HS-27A (cell line): ENCODE measurements around the gene CHD9.
"Not testable (repeated sequence)": the region's sequence is repeated elsewhere in the genome, so short reads cannot be mapped to it uniquely, and the experiment has no call there.

Experiments
- DNase-seq: peaks from one replicate; pipeline ENCODE4 v3.0.0-alpha.2; 2012; ENCODE audit warnings: low read depth, missing footprints

CHD9 gene

GRCh38 chr16:53281859-53282258, 227.1 kb downstream of the CHD9 start:
- no peak for DNase-seq

GRCh38 chr16:53282328-53282727, 227.5 kb downstream of the CHD9 start:
- no peak for DNase-seq

- peak; percentile 24 for DNase-seq
Measured at GRCh38 chr16:53282975-53283946, 228.5 kb downstream of the CHD9 start.

- no peak for DNase-seq
Measured at GRCh38 chr16:53285236-53285635, 230.4 kb downstream of the CHD9 start.

GRCh38 chr16:53290520-53290919, 235.7 kb downstream of the CHD9 start:
- DNase-seq, result no peak

GRCh38 chr16:53291757-53292392, 237.1 kb downstream of the CHD9 start:
- DNase-seq, result no peak

GRCh38 chr16:53297477-53297876, 242.7 kb downstream of the CHD9 start:
- DNase-seq, result no peak

- DNase-seq, result no peak
Measured at GRCh38 chr16:53304334-53304733, 249.5 kb downstream of the CHD9 start.

GRCh38 chr16:53305743-53306142, 251.0 kb downstream of the CHD9 start:
- no peak for DNase-seq

- DNase-seq, result no peak
Measured at GRCh38 chr16:53309457-53309856, 254.7 kb downstream of the CHD9 start.

- DNase-seq, result no peak
Measured at GRCh38 chr16:53320992-53321391, 266.2 kb downstream of the CHD9 start.

GRCh38 chr16:53323924-53324323, 269.1 kb downstream of the CHD9 start:
- no peak for DNase-seq

GRCh38 chr16:53330991-53331390, 276.2 kb downstream of the CHD9 start:
- DNase-seq, result not testable (repeated sequence)

- DNase-seq, result no peak
Measured at GRCh38 chr16:53334581-53334980, 279.8 kb downstream of the CHD9 start.

GRCh38 chr16:53337294-53337693, 282.5 kb downstream of the CHD9 start:
- DNase-seq, result no peak

GRCh38 chr16:53341792-53342191, 287.0 kb downstream of the CHD9 start:
- DNase-seq, result no peak

GRCh38 chr16:53355064-53355463, 300.3 kb downstream of the CHD9 start:
- DNase-seq, result no peak

- DNase-seq, result no peak
Measured at GRCh38 chr16:53356478-53357207, 301.9 kb downstream of the CHD9 start.

GRCh38 chr16:53357208-53357586, 302.4 kb downstream of the CHD9 start:
- no peak for DNase-seq

- no peak for DNase-seq
Measured at GRCh38 chr16:53357955-53358354, 303.2 kb downstream of the CHD9 start.

- DNase-seq, result no peak
Measured at GRCh38 chr16:53358884-53359283, 304.1 kb downstream of the CHD9 start.

GRCh38 chr16:53369921-53370320, 315.1 kb downstream of the CHD9 start:
- DNase-seq, result no peak

GRCh38 chr16:53370827-53371226, 316.0 kb downstream of the CHD9 start:
- DNase-seq, result no peak
